Fibroblast of upper back skin (primary cell): ENCODE data around the gene RUNX1.
A peak's percentile ranks its signal among the peaks of the same experiment; 100 is the strongest.

Experiments used
- DNase-seq: peaks from one replicate; pipeline ENCODE4 v3.0.0-alpha.2; 2013

The RUNX1 gene

GRCh38 chr21:35015435-35016024 lies 33.6 kb downstream of the RUNX1 start:
- DNase-seq, result no peak

- DNase-seq, result no peak
Measured at GRCh38 chr21:35014302-35015041, 34.6 kb downstream of the RUNX1 start.

- no peak for DNase-seq
Measured at GRCh38 chr21:35011681-35012080, 37.4 kb downstream of the RUNX1 start.

GRCh38 chr21:35010447-35010846 lies 38.7 kb downstream of the RUNX1 start:
- no peak for DNase-seq

GRCh38 chr21:35007348-35007747 lies 41.8 kb downstream of the RUNX1 start:
- DNase-seq, result no peak

GRCh38 chr21:35006771-35007170 lies 42.3 kb downstream of the RUNX1 start:
- no peak for DNase-seq

GRCh38 chr21:35006248-35006647 lies 42.9 kb downstream of the RUNX1 start:
- no peak for DNase-seq

- DNase-seq, result peak; percentile 52
Measured at GRCh38 chr21:35005560-35006224, 43.4 kb downstream of the RUNX1 start.

- DNase-seq, result no peak
Measured at GRCh38 chr21:35005077-35005476, 44.0 kb downstream of the RUNX1 start.

- no peak for DNase-seq
Measured at GRCh38 chr21:35004314-35004713, 44.8 kb downstream of the RUNX1 start.

- DNase-seq, result peak; percentile 92
Measured at GRCh38 chr21:35002879-35003722, 46.0 kb downstream of the RUNX1 start.

- no peak for DNase-seq
Measured at GRCh38 chr21:34999397-34999941, 49.6 kb downstream of the RUNX1 start.

- no peak for DNase-seq
Measured at GRCh38 chr21:34998176-34998575, 50.9 kb downstream of the RUNX1 start.

- no peak for DNase-seq
Measured at GRCh38 chr21:34997294-34997693, 51.8 kb downstream of the RUNX1 start.

- peak; percentile 79 for DNase-seq
Measured at GRCh38 chr21:34996304-34997101, 52.6 kb downstream of the RUNX1 start.

GRCh38 chr21:34995979-34996303 lies 53.2 kb downstream of the RUNX1 start:
- no peak for DNase-seq

GRCh38 chr21:34994766-34995631 lies 54.1 kb downstream of the RUNX1 start:
- DNase-seq, result no peak

GRCh38 chr21:34993521-34993921 lies 55.6 kb downstream of the RUNX1 start:
- peak; percentile 45 for DNase-seq

GRCh38 chr21:34992736-34993398 lies 56.2 kb downstream of the RUNX1 start:
- DNase-seq, result peak; percentile 65

- no peak for DNase-seq
Measured at GRCh38 chr21:34992180-34992579, 56.9 kb downstream of the RUNX1 start.
